ENCODE measurements around the gene CPZ.
"Not testable (repeated sequence)": the region's sequence is repeated elsewhere in the genome, so short reads cannot be mapped to it uniquely, and the experiment has no call there.

Gene CPZ

GRCh38 chr4:8568068-8568668 is 24.4 kb upstream of the CPZ start:
- DNase-seq: no peak
- Histone ChIP-seq H3K4me1 (ENCODE audit: control extremely low read depth in 1 of 4, control insufficient read depth in 4 of 4, insufficient read depth in 4 of 4, low read length in 3 of 4) (no peaks in the 10 kb centered on the region), H3K4me3 (ENCODE audit: control insufficient read depth in 1 of 7, extremely low read depth in 1 of 7, insufficient read depth in 4 of 7, low read depth in 2 of 7, low read length in 6 of 7) (no peak overlapping the region), H3K27ac (ENCODE audit: insufficient read depth in 1 of 2, low read depth in 1 of 2, low read length in 2 of 2, poor library complexity in 1 of 2, severe bottlenecking in 2 of 2) (no peak overlapping the region), H3K9me3 (ENCODE audit: control extremely low read depth in 1 of 5, control insufficient read depth in 4 of 5, insufficient read depth in 2 of 5, low read depth in 1 of 5, low read length in 4 of 5) (no peaks in the 10 kb centered on the region), H3K27me3 (replicated peaks in 2 of 5; ENCODE audit: control insufficient read depth in 4 of 5, insufficient read depth in 5 of 5, low read length in 4 of 5) (peaks cover 2 to 16% (median 4%) of the 10 kb centered on the region in 5 experiments), H3K36me3 (ENCODE audit: control insufficient read depth in 4 of 4, insufficient read depth in 4 of 4, low read length in 3 of 4) (no peaks in the 10 kb centered on the region)
- ChIA-PET POLR2A (no interaction called here), CTCF (interaction anchor here (1.0 kb wide), 1 partner anchor 9 kb away, joined by 4 read pairs; no protein-coding TSS in a partner anchor)
- WGBS (ENCODE audit: insufficient coverage): 92% methylated on average over 4 of the region's 5 CpGs

GRCh38 chr4:8570201-8570600 is 22.4 kb upstream of the CPZ start:
- Histone ChIP-seq H3K4me1 (ENCODE audit: control extremely low read depth in 1 of 4, control insufficient read depth in 4 of 4, insufficient read depth in 4 of 4, low read length in 3 of 4) (no peaks in the 10 kb centered on the region), H3K27me3 (replicated peaks in 2 of 5; ENCODE audit: control insufficient read depth in 4 of 5, insufficient read depth in 5 of 5, low read length in 4 of 5) (peaks cover 2 to 19% (median 7%) of the 10 kb centered on the region in 5 experiments), H3K4me3 (ENCODE audit: control insufficient read depth in 1 of 7, extremely low read depth in 1 of 7, insufficient read depth in 4 of 7, low read depth in 2 of 7, low read length in 6 of 7) (no peak overlapping the region), H3K36me3 (ENCODE audit: control insufficient read depth in 4 of 4, insufficient read depth in 4 of 4, low read length in 3 of 4) (no peaks in the 10 kb centered on the region), H3K9me3 (ENCODE audit: control extremely low read depth in 1 of 5, control insufficient read depth in 4 of 5, insufficient read depth in 2 of 5, low read depth in 1 of 5, low read length in 4 of 5) (no peaks in the 10 kb centered on the region), H3K27ac (ENCODE audit: insufficient read depth in 1 of 2, low read depth in 1 of 2, low read length in 2 of 2, poor library complexity in 1 of 2, severe bottlenecking in 2 of 2) (no peak overlapping the region)
- DNase-seq: no peak
- WGBS (ENCODE audit: insufficient coverage): no CpG with 5 or more reads among the region's 1 CpG
- POLR2A ChIA-PET: interaction anchor here (0.7 kb wide), 1 partner anchor 12 kb away, joined by 3 read pairs; no protein-coding TSS in a partner anchor
- CTCF ChIA-PET: no interaction called here

- Histone ChIP-seq H3K27me3 (replicated peaks in 2 of 5; ENCODE audit: control insufficient read depth in 4 of 5, insufficient read depth in 5 of 5, low read length in 4 of 5) (peaks cover 0 to 20% (median 7%) of the 10 kb centered on the region in 5 experiments), H3K4me3 (ENCODE audit: control insufficient read depth in 1 of 7, extremely low read depth in 1 of 7, insufficient read depth in 4 of 7, low read depth in 2 of 7, low read length in 6 of 7) (no peak overlapping the region), H3K27ac (ENCODE audit: insufficient read depth in 1 of 2, low read depth in 1 of 2, low read length in 2 of 2, poor library complexity in 1 of 2, severe bottlenecking in 2 of 2) (no peak overlapping the region), H3K4me1 (ENCODE audit: control extremely low read depth in 1 of 4, control insufficient read depth in 4 of 4, insufficient read depth in 4 of 4, low read length in 3 of 4) (no peaks in the 10 kb centered on the region), H3K36me3 (ENCODE audit: control insufficient read depth in 4 of 4, insufficient read depth in 4 of 4, low read length in 3 of 4) (no peaks in the 10 kb centered on the region), H3K9me3 (ENCODE audit: control extremely low read depth in 1 of 5, control insufficient read depth in 4 of 5, insufficient read depth in 2 of 5, low read depth in 1 of 5, low read length in 4 of 5) (no peaks in the 10 kb centered on the region)
- POLR2A ChIA-PET: interaction anchor here (0.6 kb wide), 1 partner anchor 292 kb away, joined by 10 read pairs; no protein-coding TSS in a partner anchor
- 90% methylated on average over 5 of the region's 6 CpGs for WGBS (ENCODE audit: insufficient coverage)
- CTCF ChIA-PET: no interaction called here
- DNase-seq: no peak
Measured at GRCh38 chr4:8571702-8572685, 20.6 kb upstream of the CPZ start.

DNA sequence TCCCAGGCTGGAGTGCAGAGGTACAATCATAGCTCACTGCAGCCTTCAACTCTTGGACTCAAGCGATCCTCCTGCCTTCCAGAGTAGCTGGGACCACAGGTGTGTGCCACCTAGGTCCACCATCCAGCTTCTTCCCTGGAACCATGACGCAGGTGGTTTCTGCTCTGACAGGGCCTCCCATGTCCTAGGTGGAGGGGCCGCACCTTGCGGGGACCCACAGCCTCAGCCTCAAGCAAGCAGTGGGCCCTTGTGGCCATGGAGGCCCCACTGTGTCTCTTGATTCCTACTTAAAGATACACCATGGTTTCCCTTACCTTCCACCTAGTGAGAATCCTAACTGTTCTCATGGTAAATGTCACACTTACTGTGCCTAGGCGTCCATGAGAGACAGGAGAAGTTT is 19.3 kb upstream of the CPZ start:
- H3K27me3 ChIP-seq (replicated peaks in 2 of 5; ENCODE audit: control insufficient read depth in 4 of 5, insufficient read depth in 5 of 5, low read length in 4 of 5): peaks cover 0 to 24% (median 9%) of the 10 kb centered on the region in 5 experiments
- no peak for DNase-seq
- H3K9me3 ChIP-seq (ENCODE audit: control extremely low read depth in 1 of 5, control insufficient read depth in 4 of 5, insufficient read depth in 2 of 5, low read depth in 1 of 5, low read length in 4 of 5): no peaks in the 10 kb centered on the region
- H3K4me1 ChIP-seq (ENCODE audit: control extremely low read depth in 1 of 4, control insufficient read depth in 4 of 4, insufficient read depth in 4 of 4, low read length in 3 of 4): no peaks in the 10 kb centered on the region
- H3K4me3 ChIP-seq (ENCODE audit: control insufficient read depth in 1 of 7, extremely low read depth in 1 of 7, insufficient read depth in 4 of 7, low read depth in 2 of 7, low read length in 6 of 7): no peak overlapping the region
- CTCF ChIA-PET: no interaction called here
- WGBS (ENCODE audit: insufficient coverage): 100% methylated on average over 2 of the region's 5 CpGs
- no peak overlapping the region for H3K27ac ChIP-seq (ENCODE audit: insufficient read depth in 1 of 2, low read depth in 1 of 2, low read length in 2 of 2, poor library complexity in 1 of 2, severe bottlenecking in 2 of 2)
- H3K36me3 ChIP-seq (ENCODE audit: control insufficient read depth in 4 of 4, insufficient read depth in 4 of 4, low read length in 3 of 4): no peaks in the 10 kb centered on the region
- POLR2A ChIA-PET: no interaction called here

GRCh38 chr4:8574796-8575370 is 17.7 kb upstream of the CPZ start:
- Histone ChIP-seq H3K9me3 (ENCODE audit: control extremely low read depth in 1 of 5, control insufficient read depth in 4 of 5, insufficient read depth in 2 of 5, low read depth in 1 of 5, low read length in 4 of 5) (no peaks in the 10 kb centered on the region), H3K27me3 (replicated peaks in 2 of 5; ENCODE audit: control insufficient read depth in 4 of 5, insufficient read depth in 5 of 5, low read length in 4 of 5) (peaks cover 0 to 39% (median 8%) of the 10 kb centered on the region in 5 experiments), H3K4me1 (ENCODE audit: control extremely low read depth in 1 of 4, control insufficient read depth in 4 of 4, insufficient read depth in 4 of 4, low read length in 3 of 4) (no peaks in the 10 kb centered on the region), H3K27ac (ENCODE audit: insufficient read depth in 1 of 2, low read depth in 1 of 2, low read length in 2 of 2, poor library complexity in 1 of 2, severe bottlenecking in 2 of 2) (no peak overlapping the region), H3K36me3 (ENCODE audit: control insufficient read depth in 4 of 4, insufficient read depth in 4 of 4, low read length in 3 of 4) (no peaks in the 10 kb centered on the region), H3K4me3 (ENCODE audit: control insufficient read depth in 1 of 7, extremely low read depth in 1 of 7, insufficient read depth in 4 of 7, low read depth in 2 of 7, low read length in 6 of 7) (no peak overlapping the region)
- CTCF ChIA-PET: no interaction called here
- POLR2A ChIA-PET: no interaction called here
- WGBS (ENCODE audit: insufficient coverage): 95% methylated on average over 4 of the region's 5 CpGs
- no peak for DNase-seq

GRCh38 chr4:8575457-8575856 is 17.1 kb upstream of the CPZ start:
- H3K36me3 ChIP-seq (ENCODE audit: control insufficient read depth in 4 of 4, insufficient read depth in 4 of 4, low read length in 3 of 4): no peaks in the 10 kb centered on the region
- no peak for DNase-seq
- ChIA-PET CTCF (no interaction called here), POLR2A (no interaction called here)
- H3K9me3 ChIP-seq (ENCODE audit: control extremely low read depth in 1 of 5, control insufficient read depth in 4 of 5, insufficient read depth in 2 of 5, low read depth in 1 of 5, low read length in 4 of 5): no peaks in the 10 kb centered on the region
- no peak overlapping the region for H3K4me3 ChIP-seq (ENCODE audit: control insufficient read depth in 1 of 7, extremely low read depth in 1 of 7, insufficient read depth in 4 of 7, low read depth in 2 of 7, low read length in 6 of 7)
- H3K27me3 ChIP-seq (replicated peaks in 2 of 5; ENCODE audit: control insufficient read depth in 4 of 5, insufficient read depth in 5 of 5, low read length in 4 of 5): peaks cover 0 to 45% (median 10%) of the 10 kb centered on the region in 5 experiments
- H3K27ac ChIP-seq (ENCODE audit: insufficient read depth in 1 of 2, low read depth in 1 of 2, low read length in 2 of 2, poor library complexity in 1 of 2, severe bottlenecking in 2 of 2): no peak overlapping the region
- no peaks in the 10 kb centered on the region for H3K4me1 ChIP-seq (ENCODE audit: control extremely low read depth in 1 of 4, control insufficient read depth in 4 of 4, insufficient read depth in 4 of 4, low read length in 3 of 4)
- 80% methylated on average over 2 of the region's 4 CpGs for WGBS (ENCODE audit: insufficient coverage)

DNA sequence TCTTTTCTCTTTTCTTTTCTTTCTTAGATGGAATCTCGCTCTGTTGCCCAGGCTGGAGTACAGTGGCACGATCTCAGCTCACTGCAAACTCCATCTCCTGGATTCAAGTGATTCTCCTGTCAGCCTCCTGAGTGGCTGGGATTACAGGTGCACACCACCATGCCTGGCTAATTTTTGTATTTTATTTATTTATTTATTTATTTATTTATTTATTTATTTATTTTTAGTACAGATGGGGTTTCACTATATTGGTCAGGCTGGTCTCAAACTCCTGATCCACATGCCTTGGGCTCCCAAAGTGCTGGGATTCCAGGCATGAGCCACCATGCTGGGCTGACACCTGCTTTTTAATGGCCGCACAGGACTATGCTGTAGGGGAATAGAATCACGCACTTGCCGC is 16.0 kb upstream of the CPZ start:
- peaks cover 0 to 56% (median 12%) of the 10 kb centered on the region in 5 experiments for H3K27me3 ChIP-seq (replicated peaks in 2 of 5; ENCODE audit: control insufficient read depth in 4 of 5, insufficient read depth in 5 of 5, low read length in 4 of 5)
- H3K9me3 ChIP-seq (ENCODE audit: control extremely low read depth in 1 of 5, control insufficient read depth in 4 of 5, insufficient read depth in 2 of 5, low read depth in 1 of 5, low read length in 4 of 5); H3K27ac ChIP-seq (ENCODE audit: insufficient read depth in 1 of 2, low read depth in 1 of 2, low read length in 2 of 2, poor library complexity in 1 of 2, severe bottlenecking in 2 of 2); DNase-seq; H3K4me1 ChIP-seq (ENCODE audit: control extremely low read depth in 1 of 4, control insufficient read depth in 4 of 4, insufficient read depth in 4 of 4, low read length in 3 of 4); H3K4me3 ChIP-seq (ENCODE audit: control insufficient read depth in 1 of 7, extremely low read depth in 1 of 7, insufficient read depth in 4 of 7, low read depth in 2 of 7, low read length in 6 of 7); POLR2A ChIA-PET; H3K36me3 ChIP-seq (ENCODE audit: control insufficient read depth in 4 of 4, insufficient read depth in 4 of 4, low read length in 3 of 4): not testable (repeated sequence)
- WGBS (ENCODE audit: insufficient coverage): 86% methylated on average over 5 of the region's 5 CpGs
- CTCF ChIA-PET: interaction anchor here (1.1 kb wide), 1 partner anchor 9 kb away, joined by 4 read pairs; no protein-coding TSS in a partner anchor
